ENCODE measurements around the gene SMIM1. TPM values are rescaled to one million over a fixed set of nuclear protein-coding genes. Genes with fewer than 3 reads are reported as not detected.

SMIM1 gene
- polyA plus RNA-seq, 3 donors = 1.1 to 2.7 (median 1.4) TPM

DNA sequence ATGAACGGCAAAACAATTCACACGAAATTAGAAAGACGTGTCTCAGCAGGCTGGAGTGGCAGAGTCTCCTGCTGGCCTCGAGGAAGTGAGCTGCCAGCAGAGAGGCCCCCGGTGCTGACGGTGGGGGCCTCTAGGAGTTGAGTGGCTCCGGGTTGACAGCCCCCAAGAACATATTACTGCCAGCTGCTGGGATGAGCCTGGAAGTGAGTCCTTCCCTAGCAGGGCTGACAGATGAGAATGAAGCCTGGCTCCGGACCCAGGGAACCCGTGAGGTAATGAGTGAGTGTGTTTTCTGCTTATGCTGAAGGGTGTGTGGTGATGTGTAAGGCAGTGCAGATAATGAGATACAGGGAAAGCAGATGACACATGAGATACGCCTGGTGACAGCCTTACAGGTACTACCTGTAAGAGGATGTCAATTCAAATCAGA lies 47.2 kb downstream of the SMIM1 start:
- H3K4me1 ChIP-seq (ENCODE audit: control insufficient read depth in 1 of 2, insufficient read depth in 2 of 2, low read length in 2 of 2) = no peaks in the 10 kb centered on the region
- Mint-ChIP-seq H3K36me3 (peaks cover 63 to 66% of the 10 kb centered on the region in 2 donors), H3K27ac (peak overlapping the region in 2 of 7 donors; percentile 7 to 17), H3K9me3 (no peaks in the 10 kb centered on the region), H3K4me3 (no peak overlapping the region), H3K4me1 (peaks cover 6% of the 10 kb centered on the region), H3K27me3 (ENCODE audit: low read depth in 3 of 3) (peaks cover 0 to 5% (median 0%) of the 10 kb centered on the region in 3 donors)
- 92% methylated on average over 6 of the region's 10 CpGs for WGBS (ENCODE audit: insufficient coverage)
- no peaks in the 10 kb centered on the region for H3K79me2 ChIP-seq (ENCODE audit: insufficient read depth, low read length)
- H3K27ac ChIP-seq (ENCODE audit: low read depth in 1 of 2, low read length in 2 of 2) = no peak overlapping the region
- peaks cover 22 to 79% of the 10 kb centered on the region in 2 donors for H3K36me3 ChIP-seq (replicated peaks in 1 of 2; ENCODE audit: control insufficient read depth in 1 of 2, insufficient read depth in 2 of 2, low read length in 2 of 2)
- no peak overlapping the region for H3K4me3 ChIP-seq (replicated peaks in 1 of 3; ENCODE audit: low read depth in 2 of 3, low read length in 3 of 3)
- H3K27me3 ChIP-seq (ENCODE audit: control insufficient read depth in 2 of 2, insufficient read depth in 2 of 2, low read length in 2 of 2) = no peaks in the 10 kb centered on the region
- H3K9me3 ChIP-seq (replicated peaks in 1 of 2; ENCODE audit: control insufficient read depth in 1 of 2, insufficient read depth in 1 of 2, low read length in 2 of 2) = no peaks in the 10 kb centered on the region
- no peak for DNase-seq
- no peak overlapping the region for H2AFZ ChIP-seq (ENCODE audit: insufficient read depth, low read depth, low read length, poor library complexity, severe bottlenecking)
- H3K4me2 ChIP-seq (replicated peaks; ENCODE audit: extremely low read depth, low read length, poor library complexity, severe bottlenecking) = no peak overlapping the region
- TF ChIP-seq, protein P1, sequence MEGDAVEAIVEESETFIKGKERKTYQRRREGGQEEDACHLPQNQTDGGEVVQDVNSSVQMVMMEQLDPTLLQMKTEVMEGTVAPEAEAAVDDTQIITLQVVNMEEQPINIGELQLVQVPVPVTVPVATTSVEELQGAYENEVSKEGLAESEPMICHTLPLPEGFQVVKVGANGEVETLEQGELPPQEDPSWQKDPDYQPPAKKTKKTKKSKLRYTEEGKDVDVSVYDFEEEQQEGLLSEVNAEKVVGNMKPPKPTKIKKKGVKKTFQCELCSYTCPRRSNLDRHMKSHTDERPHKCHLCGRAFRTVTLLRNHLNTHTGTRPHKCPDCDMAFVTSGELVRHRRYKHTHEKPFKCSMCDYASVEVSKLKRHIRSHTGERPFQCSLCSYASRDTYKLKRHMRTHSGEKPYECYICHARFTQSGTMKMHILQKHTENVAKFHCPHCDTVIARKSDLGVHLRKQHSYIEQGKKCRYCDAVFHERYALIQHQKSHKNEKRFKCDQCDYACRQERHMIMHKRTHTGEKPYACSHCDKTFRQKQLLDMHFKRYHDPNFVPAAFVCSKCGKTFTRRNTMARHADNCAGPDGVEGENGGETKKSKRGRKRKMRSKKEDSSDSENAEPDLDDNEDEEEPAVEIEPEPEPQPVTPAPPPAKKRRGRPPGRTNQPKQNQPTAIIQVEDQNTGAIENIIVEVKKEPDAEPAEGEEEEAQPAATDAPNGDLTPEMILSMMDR (IDR thresholded peaks at IDR 0.05) = no peak
- H4K20me1 ChIP-seq (ENCODE audit: insufficient read depth, low read length) = no peaks in the 10 kb centered on the region
- no peak overlapping the region for H3K9ac ChIP-seq (ENCODE audit: insufficient read depth, low read length, poor library complexity, severe bottlenecking)
- intact Hi-C loops (cut with micrococcal nuclease) = no loop called here

DNA sequence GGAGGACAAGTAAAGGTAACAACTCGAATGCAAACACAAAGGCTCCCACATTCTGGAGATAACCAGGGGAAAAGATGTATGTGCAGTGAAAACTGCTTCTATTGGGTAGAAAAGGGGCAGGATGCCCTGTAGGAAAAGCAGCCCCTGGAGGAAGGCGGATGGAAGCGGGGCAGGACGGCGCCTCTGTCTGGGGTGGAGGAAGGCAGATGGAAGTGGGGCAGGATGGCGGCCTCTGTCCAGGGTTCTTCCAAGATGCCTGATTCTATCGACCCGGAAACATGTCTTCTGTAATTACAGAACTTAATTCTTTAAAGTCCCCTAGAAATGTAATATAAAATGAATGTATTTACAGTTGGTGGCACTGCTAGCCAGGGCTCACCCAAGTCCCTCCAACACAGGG lies 47.8 kb downstream of the SMIM1 start:
- H3K4me2 ChIP-seq (replicated peaks; ENCODE audit: extremely low read depth, low read length, poor library complexity, severe bottlenecking) = no peak overlapping the region
- Mint-ChIP-seq H3K4me1 (peaks cover 6% of the 10 kb centered on the region), H3K9me3 (no peaks in the 10 kb centered on the region), H3K27ac (peak overlapping the region in 1 of 7 donors; percentile 7), H3K27me3 (ENCODE audit: low read depth in 3 of 3) (peaks cover 0 to 5% (median 0%) of the 10 kb centered on the region in 3 donors), H3K4me3 (no peak overlapping the region), H3K36me3 (peaks cover 62 to 65% of the 10 kb centered on the region in 2 donors)
- no peaks in the 10 kb centered on the region for H3K4me1 ChIP-seq (ENCODE audit: control insufficient read depth in 1 of 2, insufficient read depth in 2 of 2, low read length in 2 of 2)
- H3K27ac ChIP-seq (ENCODE audit: low read depth in 1 of 2, low read length in 2 of 2) = no peak overlapping the region
- H4K20me1 ChIP-seq (ENCODE audit: insufficient read depth, low read length) = no peaks in the 10 kb centered on the region
- H3K27me3 ChIP-seq (ENCODE audit: control insufficient read depth in 2 of 2, insufficient read depth in 2 of 2, low read length in 2 of 2) = no peaks in the 10 kb centered on the region
- peaks cover 19 to 79% of the 10 kb centered on the region in 2 donors for H3K36me3 ChIP-seq (replicated peaks in 1 of 2; ENCODE audit: control insufficient read depth in 1 of 2, insufficient read depth in 2 of 2, low read length in 2 of 2)
- no peak overlapping the region for H2AFZ ChIP-seq (ENCODE audit: insufficient read depth, low read depth, low read length, poor library complexity, severe bottlenecking)
- H3K4me3 ChIP-seq (replicated peaks in 1 of 3; ENCODE audit: low read depth in 2 of 3, low read length in 3 of 3) = no peak overlapping the region
- intact Hi-C loops (cut with micrococcal nuclease) = no loop called here
- DNase-seq = no peak
- TF ChIP-seq, protein P1 (IDR thresholded peaks at IDR 0.05) = no peak
- H3K9ac ChIP-seq (ENCODE audit: insufficient read depth, low read length, poor library complexity, severe bottlenecking) = no peak overlapping the region
- no peaks in the 10 kb centered on the region for H3K9me3 ChIP-seq (replicated peaks in 1 of 2; ENCODE audit: control insufficient read depth in 1 of 2, insufficient read depth in 1 of 2, low read length in 2 of 2)
- no peaks in the 10 kb centered on the region for H3K79me2 ChIP-seq (ENCODE audit: insufficient read depth, low read length)
- WGBS (ENCODE audit: insufficient coverage) = 97% methylated on average over 5 of the region's 8 CpGs
